DMS53 treated with DMSO at 0.1 percent for 48 hours (cell line): Measurements from ENCODE around the gene HMG20B.
"Not testable (repeated sequence)": the region's sequence is repeated elsewhere in the genome, so short reads cannot be mapped to it uniquely, and the experiment has no call there.

Experiments
- DNase-seq: peaks from one replicate; lab custom pipeline; 2025; ENCODE audit not compliant: unreplicated experiment; lab: John Stamatoyannopoulos, UW

The HMG20B gene

GRCh38 chr19:3578390-3578789 lies 5.6 kb downstream of the HMG20B start:
- no peak for DNase-seq

GRCh38 chr19:3580156-3580934 lies 7.6 kb downstream of the HMG20B start:
- no peak for DNase-seq

GRCh38 chr19:3581792-3582191 lies 9.0 kb downstream of the HMG20B start:
- not testable (repeated sequence) for DNase-seq

- not testable (repeated sequence) for DNase-seq
Measured at GRCh38 chr19:3584036-3584802, 11.5 kb downstream of the HMG20B start.

GRCh38 chr19:3585301-3586126 lies 12.8 kb downstream of the HMG20B start, which contains the start of gene GIPC3:
Gene GIPC3 (plus strand): TSS chr19:3585478. CDS start chr19:3585598, 120 bp downstream.
- no peak for DNase-seq

- no peak for DNase-seq
Measured at GRCh38 chr19:3586127-3586626, 13.4 kb downstream of the HMG20B start.

- no peak for DNase-seq
Measured at GRCh38 chr19:3586707-3587346, 14.1 kb downstream of the HMG20B start.

- no peak for DNase-seq
Measured at GRCh38 chr19:3589439-3589838, 16.7 kb downstream of the HMG20B start.

- no peak for DNase-seq
Measured at GRCh38 chr19:3589949-3590348, 17.2 kb downstream of the HMG20B start.

GRCh38 chr19:3590991-3591659 lies 18.4 kb downstream of the HMG20B start:
- no peak for DNase-seq

- DNase-seq = no peak
Measured at GRCh38 chr19:3591876-3592613, 19.3 kb downstream of the HMG20B start.

GRCh38 chr19:3593156-3593555 lies 20.4 kb downstream of the HMG20B start:
- no peak for DNase-seq

GRCh38 chr19:3595521-3596061 lies 22.8 kb downstream of the HMG20B start:
- no peak for DNase-seq

- DNase-seq = no peak
Measured at GRCh38 chr19:3599776-3600187, 27.0 kb downstream of the HMG20B start.

GRCh38 chr19:3601021-3601420 lies 28.3 kb downstream of the HMG20B start:
- DNase-seq = no peak

GRCh38 chr19:3603121-3603811 lies 30.5 kb downstream of the HMG20B start:
- DNase-seq = no peak

GRCh38 chr19:3604227-3604986 lies 31.7 kb downstream of the HMG20B start:
- no peak for DNase-seq

GRCh38 chr19:3604987-3605343 lies 32.2 kb downstream of the HMG20B start:
- no peak for DNase-seq
